ENCODE data around the gene CCNY.
"Not testable (repeated sequence)": the region's sequence is repeated elsewhere in the genome, so short reads cannot be mapped to it uniquely, and the experiment has no call there.

CCNY gene

DNA sequence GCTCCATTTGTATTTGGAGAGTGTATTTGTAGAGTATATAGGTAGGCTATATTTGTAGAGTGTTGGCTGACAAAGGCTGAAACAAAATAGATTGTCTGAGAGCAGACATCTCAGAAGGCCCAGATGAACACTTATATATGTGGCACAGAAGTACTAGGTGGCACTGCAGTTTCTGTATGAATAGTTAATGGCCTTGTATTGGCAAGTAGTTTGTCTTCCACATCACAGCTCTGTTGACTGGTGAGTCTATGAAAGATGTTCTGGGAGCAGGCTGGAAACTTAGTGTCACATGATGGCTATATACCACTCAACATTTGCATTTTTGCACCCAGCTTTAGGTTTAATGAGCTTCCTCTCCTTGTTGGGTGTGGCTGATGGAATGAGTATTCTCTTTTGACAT lies 51.9 kb downstream of the CCNY start:
- DNase-seq = no peak

- DNase-seq = no peak
Observed at GRCh38 chr10:35388682-35389081, 52.4 kb downstream of the CCNY start.

GRCh38 chr10:35390161-35390840 lies 54.0 kb downstream of the CCNY start:
- DNase-seq = no peak

DNA sequence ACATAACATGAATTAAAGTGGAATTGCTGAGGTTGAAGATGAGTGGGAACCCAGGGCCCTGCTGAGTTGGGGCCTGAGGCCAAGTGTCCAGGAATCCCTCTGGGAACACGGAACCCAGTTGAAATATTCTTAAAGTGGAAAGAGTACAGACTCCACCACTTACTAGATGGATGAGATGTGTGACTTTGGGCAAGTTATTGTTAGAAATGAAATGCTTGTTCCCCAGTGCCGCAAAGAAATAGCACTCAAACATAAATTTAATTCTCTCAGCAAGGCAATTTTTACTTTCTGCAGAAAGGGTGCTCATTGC lies 54.5 kb downstream of the CCNY start:
- no peak for DNase-seq

- no peak for DNase-seq
Observed at GRCh38 chr10:35391153-35391953, 55.0 kb downstream of the CCNY start.

DNA sequence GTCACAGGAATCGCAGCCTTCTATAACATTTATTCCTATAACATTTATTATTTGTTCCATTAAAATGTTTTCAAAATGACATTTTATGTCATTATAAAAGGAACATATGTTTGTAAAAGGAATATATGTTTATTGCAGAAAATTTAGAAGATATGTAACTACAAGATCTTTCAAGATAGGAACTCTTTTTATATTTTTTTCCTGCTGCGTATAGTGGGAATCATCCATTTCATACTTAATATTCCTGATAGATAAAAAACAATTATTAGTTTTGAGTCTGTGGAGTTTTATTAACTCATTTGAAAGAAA lies 55.6 kb downstream of the CCNY start:
- DNase-seq = no peak

DNA sequence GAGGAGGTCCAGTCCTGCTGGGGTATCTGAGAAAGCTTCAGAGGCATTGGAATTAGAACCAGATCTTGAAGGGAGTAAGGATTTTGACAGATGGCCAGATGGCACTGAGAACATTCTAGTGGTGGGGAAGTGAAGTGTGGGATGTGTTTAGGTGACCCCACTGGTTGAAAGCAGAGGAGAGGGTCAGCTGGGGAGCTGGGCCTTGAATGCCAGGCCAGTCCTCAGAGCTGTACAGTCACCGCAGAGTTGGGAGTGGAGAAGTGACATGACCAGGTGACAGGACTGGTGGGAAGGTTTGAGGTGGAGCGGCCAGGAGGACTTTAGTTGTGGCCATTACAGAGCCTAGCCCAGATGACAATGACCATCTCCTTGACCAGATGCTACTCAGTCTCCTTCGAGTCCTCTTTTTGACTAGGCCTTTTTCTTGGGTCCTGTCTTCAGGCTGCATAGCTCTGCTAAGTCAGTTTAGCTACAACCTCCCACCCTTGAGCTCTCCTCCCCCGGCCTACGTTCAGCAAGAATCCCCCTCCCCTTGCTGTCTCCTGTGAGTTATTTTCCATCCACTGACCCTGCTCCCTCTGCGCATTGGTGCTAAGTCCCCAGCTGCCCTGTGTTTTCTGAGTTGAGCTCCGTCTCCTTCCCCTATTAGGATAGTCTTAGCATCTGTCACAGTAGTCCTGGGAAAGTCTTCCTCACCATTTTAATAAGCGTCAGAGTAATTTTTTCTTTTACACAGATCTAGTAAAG lies 56.3 kb downstream of the CCNY start:
- no peak for DNase-seq

GRCh38 chr10:35394411-35394851 lies 58.1 kb downstream of the CCNY start:
- DNase-seq = no peak

DNA sequence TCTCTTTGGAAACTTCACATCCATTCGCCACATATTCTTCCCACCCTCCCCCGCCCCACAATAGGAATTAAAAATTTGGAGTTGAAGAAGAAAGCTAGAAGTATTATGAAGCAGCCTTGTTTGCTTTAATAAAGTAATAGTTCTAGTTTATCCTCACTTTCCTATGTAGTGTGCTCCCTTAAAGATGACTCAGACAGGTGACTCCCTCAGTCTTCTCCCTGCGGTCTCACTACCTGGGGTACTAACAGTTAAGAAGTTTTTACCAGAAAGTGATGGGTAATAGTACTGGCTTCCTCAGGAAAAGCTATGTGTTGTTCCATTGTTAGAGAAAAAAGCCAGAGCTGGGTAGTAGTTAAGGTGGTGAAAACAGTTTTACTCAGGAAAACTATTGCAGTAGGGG lies 58.6 kb downstream of the CCNY start:
- DNase-seq = no peak

DNA sequence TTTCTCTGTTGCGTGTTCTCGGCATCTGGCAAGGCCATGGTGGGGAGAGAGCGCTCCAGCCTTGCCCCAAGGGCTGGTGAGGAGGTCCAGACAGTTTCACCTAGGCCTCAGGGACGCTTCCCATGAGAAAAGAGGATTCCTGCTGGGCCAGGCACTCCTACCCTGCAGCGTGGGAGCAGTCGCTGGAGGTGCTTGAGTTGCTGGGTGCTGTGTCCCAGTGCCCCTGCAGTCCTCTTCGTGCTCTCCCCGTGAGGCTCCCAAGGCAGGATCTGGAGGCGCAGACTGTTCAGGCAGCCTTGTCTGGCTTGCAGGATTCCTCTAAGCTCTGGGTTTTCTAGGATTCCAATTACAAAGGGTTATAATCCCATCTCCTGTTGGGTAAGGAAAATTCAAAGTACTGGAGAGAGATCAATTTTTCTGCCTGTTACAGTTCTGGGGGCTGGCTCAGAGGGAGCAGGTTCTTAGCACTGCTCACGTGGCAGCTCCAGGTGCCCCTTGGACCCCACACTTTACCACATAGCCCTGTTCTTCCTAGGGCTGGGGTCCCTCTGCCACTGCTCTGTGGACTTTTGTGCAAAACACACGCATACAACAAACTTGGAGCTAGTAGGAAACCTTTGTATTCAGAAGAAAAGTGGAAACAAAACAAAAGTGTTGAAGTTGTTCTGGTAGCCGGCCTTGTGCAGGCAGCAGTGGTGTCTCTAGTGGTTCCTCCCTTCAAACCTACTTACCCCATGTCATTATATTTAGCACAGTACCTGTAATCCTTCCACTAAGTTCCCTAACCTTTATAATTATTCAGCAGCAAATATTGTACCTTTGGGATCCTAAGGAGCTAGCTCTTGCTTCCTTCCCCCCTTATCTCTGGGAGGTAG lies 60.5 kb downstream of the CCNY start:
- DNase-seq = no peak

DNA sequence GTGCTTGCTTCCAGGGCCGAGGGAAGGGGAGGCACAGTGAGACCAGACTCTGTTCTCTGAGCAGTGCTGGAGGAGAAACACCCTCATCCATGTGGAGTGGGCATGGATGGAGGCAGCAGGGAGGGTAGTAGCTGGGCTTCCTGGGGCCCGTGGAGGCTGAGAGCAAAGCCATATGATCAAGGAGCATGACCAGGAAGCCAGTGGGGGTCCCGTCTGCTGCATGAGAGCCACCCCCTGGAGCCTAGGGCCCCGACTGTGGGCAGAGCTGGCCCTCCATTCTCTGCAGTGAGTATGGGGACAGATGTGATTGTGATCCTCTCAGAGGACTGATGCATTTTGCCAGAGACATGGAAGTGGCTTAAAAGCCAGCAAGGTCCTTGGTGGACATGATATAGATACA lies 61.6 kb downstream of the CCNY start:
- no peak for DNase-seq

- DNase-seq = no peak
Observed at GRCh38 chr10:35398355-35398754, 62.0 kb downstream of the CCNY start.

GRCh38 chr10:35398908-35399307 lies 62.6 kb downstream of the CCNY start:
- DNase-seq = no peak

DNA sequence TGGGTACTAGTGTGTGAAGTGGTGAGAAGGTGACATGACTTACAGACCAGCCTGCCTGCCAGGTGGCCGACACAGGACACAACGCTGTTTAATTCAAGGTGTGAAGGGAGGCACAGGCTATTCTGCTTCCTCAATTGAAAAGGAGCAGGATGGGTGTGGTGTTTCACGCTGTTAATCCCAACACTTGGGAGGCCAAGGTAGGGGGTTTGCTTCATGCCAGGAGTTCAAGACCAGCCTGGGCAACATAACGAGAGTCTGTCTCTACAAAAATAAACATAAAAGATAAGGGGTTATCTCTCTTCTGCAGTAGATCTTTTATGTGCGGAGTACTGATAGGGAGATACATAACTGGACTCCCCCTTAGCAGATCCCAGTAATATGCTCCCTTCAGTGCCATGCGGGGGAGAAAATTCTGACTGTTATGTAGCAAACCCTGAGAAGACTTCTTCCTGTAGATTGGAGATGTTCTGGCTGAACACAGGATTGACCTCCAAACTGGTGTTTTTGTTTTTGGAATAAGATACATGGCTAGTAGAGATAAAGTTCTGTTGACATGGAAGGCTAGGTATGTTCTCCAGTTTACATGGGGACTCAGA lies 63.2 kb downstream of the CCNY start:
- DNase-seq = no peak

GRCh38 chr10:35400595-35401268 lies 64.4 kb downstream of the CCNY start:
- DNase-seq = no peak

GRCh38 chr10:35403491-35403890 lies 67.2 kb downstream of the CCNY start:
- DNase-seq = not testable (repeated sequence)

GRCh38 chr10:35404077-35404476 lies 67.8 kb downstream of the CCNY start:
- not testable (repeated sequence) for DNase-seq

- DNase-seq = not testable (repeated sequence)
Observed at GRCh38 chr10:35406003-35406630, 69.8 kb downstream of the CCNY start.

DNA sequence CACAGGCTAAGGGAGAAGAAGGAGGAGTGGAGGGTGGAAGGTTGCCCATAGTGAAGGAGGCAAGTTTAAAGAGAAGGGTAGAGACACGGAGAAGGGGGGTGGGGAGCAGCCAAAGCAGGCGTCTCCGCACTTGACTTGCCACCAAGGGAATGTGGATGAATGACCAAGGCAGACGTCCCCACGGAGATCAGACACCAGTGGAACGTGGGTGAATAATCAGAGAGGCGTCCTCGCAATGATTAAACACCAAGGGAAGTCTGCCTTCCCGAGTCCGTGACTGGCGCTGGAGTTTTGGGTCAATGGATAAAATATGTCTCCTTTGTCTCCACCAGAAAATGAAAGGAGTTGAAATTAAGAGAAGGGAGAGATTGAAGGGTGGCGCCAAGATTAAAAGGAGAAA lies 71.4 kb downstream of the CCNY start:
- not testable (repeated sequence) for DNase-seq

- DNase-seq = no peak
Observed at GRCh38 chr10:35409094-35409582, 72.8 kb downstream of the CCNY start.

DNA sequence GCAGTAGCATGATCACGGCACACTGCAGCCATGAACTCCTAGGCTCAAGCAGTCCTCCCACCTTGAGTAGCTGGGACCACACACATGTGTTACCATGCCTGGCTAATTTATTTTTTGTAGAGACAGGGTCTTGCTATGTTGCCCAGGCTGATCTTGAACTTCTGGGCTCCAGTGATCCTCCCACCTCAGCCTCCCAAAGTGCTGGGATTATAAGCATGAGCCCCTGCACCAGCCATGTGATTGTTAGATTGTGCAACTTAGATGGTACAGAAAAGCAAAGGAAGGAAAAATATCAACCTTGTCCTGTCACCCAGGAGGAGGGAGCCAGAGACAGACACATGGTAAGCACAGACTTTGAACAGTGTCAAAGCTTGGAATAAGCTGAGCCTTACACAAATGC lies 73.5 kb downstream of the CCNY start:
- DNase-seq = no peak
